ENCODE data around the gene CPB2.

Gene CPB2

GRCh38 chr13:46100191-46100815 lies 4.5 kb downstream of the CPB2 start:
- DNase-seq (ENCODE audit: low spot score), result no peak

- no peak for DNase-seq (ENCODE audit: low spot score)
Measured at GRCh38 chr13:46097663-46098062, 7.2 kb downstream of the CPB2 start.

- no peak for DNase-seq (ENCODE audit: low spot score)
Measured at GRCh38 chr13:46097015-46097414, 7.8 kb downstream of the CPB2 start.

- no peak for DNase-seq (ENCODE audit: low spot score)
Measured at GRCh38 chr13:46094478-46094877, 10.4 kb downstream of the CPB2 start.

- no peak for DNase-seq (ENCODE audit: low spot score)
Measured at GRCh38 chr13:46088821-46089562, 15.8 kb downstream of the CPB2 start.

GRCh38 chr13:46087481-46087880 lies 17.4 kb downstream of the CPB2 start:
- no peak for DNase-seq (ENCODE audit: low spot score)

- DNase-seq (ENCODE audit: low spot score), result peak; percentile 9
Measured at GRCh38 chr13:46086985-46087384, 17.8 kb downstream of the CPB2 start.

- DNase-seq (ENCODE audit: low spot score), result no peak
Measured at GRCh38 chr13:46086421-46086922, 18.4 kb downstream of the CPB2 start.

GRCh38 chr13:46085737-46086136 lies 19.1 kb downstream of the CPB2 start:
- DNase-seq (ENCODE audit: low spot score), result no peak

GRCh38 chr13:46082324-46082723 lies 22.5 kb downstream of the CPB2 start:
- no peak for DNase-seq (ENCODE audit: low spot score)

GRCh38 chr13:46079770-46080169 lies 25.1 kb downstream of the CPB2 start:
- DNase-seq (ENCODE audit: low spot score), result no peak

- no peak for DNase-seq (ENCODE audit: low spot score)
Measured at GRCh38 chr13:46077265-46077664, 27.6 kb downstream of the CPB2 start.

- no peak for DNase-seq (ENCODE audit: low spot score)
Measured at GRCh38 chr13:46076827-46077226, 28.0 kb downstream of the CPB2 start.

GRCh38 chr13:46075811-46076210 lies 29.0 kb downstream of the CPB2 start:
- DNase-seq (ENCODE audit: low spot score), result no peak

GRCh38 chr13:46071590-46072249 lies 33.1 kb downstream of the CPB2 start:
- DNase-seq (ENCODE audit: low spot score), result no peak

- no peak for DNase-seq (ENCODE audit: low spot score)
Measured at GRCh38 chr13:46063292-46063691, 41.5 kb downstream of the CPB2 start.

GRCh38 chr13:46062185-46062584 lies 42.6 kb downstream of the CPB2 start:
- no peak for DNase-seq (ENCODE audit: low spot score)

- DNase-seq (ENCODE audit: low spot score), result no peak
Measured at GRCh38 chr13:46059405-46059804, 45.4 kb downstream of the CPB2 start.

GRCh38 chr13:46058268-46058667 lies 46.6 kb downstream of the CPB2 start:
- no peak for DNase-seq (ENCODE audit: low spot score)

- no peak for DNase-seq (ENCODE audit: low spot score)
Measured at GRCh38 chr13:46057256-46058015, 47.4 kb downstream of the CPB2 start.

- no peak for DNase-seq (ENCODE audit: low spot score)
Measured at GRCh38 chr13:46053162-46054012, 51.4 kb downstream of the CPB2 start.

Data from SK-N-DZ (cell line).